ENCODE data around the gene MRPS2.
A peak's percentile ranks its signal among the peaks of the same experiment; 100 is the strongest.

- TF ChIP-seq, protein P1, sequence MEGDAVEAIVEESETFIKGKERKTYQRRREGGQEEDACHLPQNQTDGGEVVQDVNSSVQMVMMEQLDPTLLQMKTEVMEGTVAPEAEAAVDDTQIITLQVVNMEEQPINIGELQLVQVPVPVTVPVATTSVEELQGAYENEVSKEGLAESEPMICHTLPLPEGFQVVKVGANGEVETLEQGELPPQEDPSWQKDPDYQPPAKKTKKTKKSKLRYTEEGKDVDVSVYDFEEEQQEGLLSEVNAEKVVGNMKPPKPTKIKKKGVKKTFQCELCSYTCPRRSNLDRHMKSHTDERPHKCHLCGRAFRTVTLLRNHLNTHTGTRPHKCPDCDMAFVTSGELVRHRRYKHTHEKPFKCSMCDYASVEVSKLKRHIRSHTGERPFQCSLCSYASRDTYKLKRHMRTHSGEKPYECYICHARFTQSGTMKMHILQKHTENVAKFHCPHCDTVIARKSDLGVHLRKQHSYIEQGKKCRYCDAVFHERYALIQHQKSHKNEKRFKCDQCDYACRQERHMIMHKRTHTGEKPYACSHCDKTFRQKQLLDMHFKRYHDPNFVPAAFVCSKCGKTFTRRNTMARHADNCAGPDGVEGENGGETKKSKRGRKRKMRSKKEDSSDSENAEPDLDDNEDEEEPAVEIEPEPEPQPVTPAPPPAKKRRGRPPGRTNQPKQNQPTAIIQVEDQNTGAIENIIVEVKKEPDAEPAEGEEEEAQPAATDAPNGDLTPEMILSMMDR (IDR thresholded peaks at IDR 0.05), result no peak
- peak in 1 of 2 donors; percentile 52 for TF ChIP-seq POLR2A (IDR thresholded peaks at IDR 0.05)
Observed at GRCh38 chr9:135499326-135500070, 984 bp upstream of the MRPS2 start.
